ENCODE data around the gene OPN1MW. TPM values are rescaled to one million over a fixed set of nuclear protein-coding genes. Genes with fewer than 3 reads are reported as not detected.
"Not testable (repeated sequence)": the region's sequence is repeated elsewhere in the genome, so short reads cannot be mapped to it uniquely, and the experiment has no call there.

Gene OPN1MW
- total and polyA plus RNA-seq, 10 donors = not detected

DNA sequence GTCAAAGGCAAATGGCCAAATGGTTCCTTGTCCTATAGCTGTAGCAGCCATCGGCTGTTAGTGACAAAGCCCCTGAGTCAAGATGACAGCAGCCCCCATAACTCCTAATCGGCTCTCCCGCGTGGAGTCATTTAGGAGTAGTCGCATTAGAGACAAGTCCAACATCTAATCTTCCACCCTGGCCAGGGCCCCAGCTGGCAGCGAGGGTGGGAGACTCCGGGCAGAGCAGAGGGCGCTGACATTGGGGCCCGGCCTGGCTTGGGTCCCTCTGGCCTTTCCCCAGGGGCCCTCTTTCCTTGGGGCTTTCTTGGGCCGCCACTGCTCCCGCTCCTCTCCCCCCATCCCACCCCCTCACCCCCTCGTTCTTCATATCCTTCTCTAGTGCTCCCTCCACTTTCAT, 42.2 kb upstream of the OPN1MW start:
- H3K9me3 ChIP-seq = no peaks in the 10 kb centered on the region
- DNase-seq = no peak

DNA sequence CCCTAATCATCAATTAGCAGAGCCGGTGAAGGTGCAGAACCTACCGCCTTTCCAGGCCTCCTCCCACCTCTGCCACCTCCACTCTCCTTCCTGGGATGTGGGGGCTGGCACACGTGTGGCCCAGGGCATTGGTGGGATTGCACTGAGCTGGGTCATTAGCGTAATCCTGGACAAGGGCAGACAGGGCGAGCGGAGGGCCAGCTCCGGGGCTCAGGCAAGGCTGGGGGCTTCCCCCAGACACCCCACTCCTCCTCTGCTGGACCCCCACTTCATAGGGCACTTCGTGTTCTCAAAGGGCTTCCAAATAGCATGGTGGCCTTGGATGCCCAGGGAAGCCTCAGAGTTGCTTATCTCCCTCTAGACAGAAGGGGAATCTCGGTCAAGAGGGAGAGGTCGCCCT, 41.7 kb upstream of the OPN1MW start:
- H3K4me3 ChIP-seq = no peak overlapping the region
- H3K9me3 ChIP-seq = no peaks in the 10 kb centered on the region
- H3K27ac ChIP-seq = no peak overlapping the region
- H3K36me3 ChIP-seq = no peaks in the 10 kb centered on the region
- peaks cover 0 to 16% (median 9%) of the 10 kb centered on the region in 6 donors for H3K4me1 ChIP-seq
- 78 to 97% (median 84%) methylated on average over 8 to 10 of the region's 10 CpGs; no CpG with 5 or more reads in 1 of the 5 donors for WGBS, 5 donors
- intact Hi-C loops (cut with DNase I; ENCODE audit: low total_unique reads) = no loop called here
- TF ChIP-seq POLR2A (IDR thresholded peaks at IDR 0.05) (no peak), POLR2AphosphoS5 (IDR thresholded peaks at IDR 0.05) (no peak)
- TF ChIP-seq, protein P1, sequence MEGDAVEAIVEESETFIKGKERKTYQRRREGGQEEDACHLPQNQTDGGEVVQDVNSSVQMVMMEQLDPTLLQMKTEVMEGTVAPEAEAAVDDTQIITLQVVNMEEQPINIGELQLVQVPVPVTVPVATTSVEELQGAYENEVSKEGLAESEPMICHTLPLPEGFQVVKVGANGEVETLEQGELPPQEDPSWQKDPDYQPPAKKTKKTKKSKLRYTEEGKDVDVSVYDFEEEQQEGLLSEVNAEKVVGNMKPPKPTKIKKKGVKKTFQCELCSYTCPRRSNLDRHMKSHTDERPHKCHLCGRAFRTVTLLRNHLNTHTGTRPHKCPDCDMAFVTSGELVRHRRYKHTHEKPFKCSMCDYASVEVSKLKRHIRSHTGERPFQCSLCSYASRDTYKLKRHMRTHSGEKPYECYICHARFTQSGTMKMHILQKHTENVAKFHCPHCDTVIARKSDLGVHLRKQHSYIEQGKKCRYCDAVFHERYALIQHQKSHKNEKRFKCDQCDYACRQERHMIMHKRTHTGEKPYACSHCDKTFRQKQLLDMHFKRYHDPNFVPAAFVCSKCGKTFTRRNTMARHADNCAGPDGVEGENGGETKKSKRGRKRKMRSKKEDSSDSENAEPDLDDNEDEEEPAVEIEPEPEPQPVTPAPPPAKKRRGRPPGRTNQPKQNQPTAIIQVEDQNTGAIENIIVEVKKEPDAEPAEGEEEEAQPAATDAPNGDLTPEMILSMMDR (IDR thresholded peaks at IDR 0.05 in 8 of 11, conservative IDR thresholded peaks at IDR 0.05 in 3 of 11) = no peak
- DNase-seq = no peak
- peaks cover 0 to 4% (median 0%) of the 10 kb centered on the region in 7 donors for H3K27me3 ChIP-seq (replicated peaks in 1 of 7)

More for the DNA sequence above, 42.2 kb upstream of the OPN1MW start:
- Histone ChIP-seq H3K27me3 (replicated peaks in 1 of 7) (peaks cover 0 to 4% (median 0%) of the 10 kb centered on the region in 7 donors), H3K4me1 (peaks cover 0 to 21% (median 13%) of the 10 kb centered on the region in 6 donors), H3K27ac (no peak overlapping the region), H3K36me3 (no peaks in the 10 kb centered on the region), H3K4me3 (no peak overlapping the region)
- 88 to 93% (median 91%) methylated on average over 12 of the region's 12 CpGs for WGBS, 5 donors
- TF ChIP-seq POLR2A (IDR thresholded peaks at IDR 0.05) (no peak), POLR2AphosphoS5 (IDR thresholded peaks at IDR 0.05) (no peak)
- TF ChIP-seq, protein P1 (IDR thresholded peaks at IDR 0.05 in 8 of 11, conservative IDR thresholded peaks at IDR 0.05 in 3 of 11) = no peak
- intact Hi-C loops (cut with DNase I; ENCODE audit: low total_unique reads) = no loop called here

DNA sequence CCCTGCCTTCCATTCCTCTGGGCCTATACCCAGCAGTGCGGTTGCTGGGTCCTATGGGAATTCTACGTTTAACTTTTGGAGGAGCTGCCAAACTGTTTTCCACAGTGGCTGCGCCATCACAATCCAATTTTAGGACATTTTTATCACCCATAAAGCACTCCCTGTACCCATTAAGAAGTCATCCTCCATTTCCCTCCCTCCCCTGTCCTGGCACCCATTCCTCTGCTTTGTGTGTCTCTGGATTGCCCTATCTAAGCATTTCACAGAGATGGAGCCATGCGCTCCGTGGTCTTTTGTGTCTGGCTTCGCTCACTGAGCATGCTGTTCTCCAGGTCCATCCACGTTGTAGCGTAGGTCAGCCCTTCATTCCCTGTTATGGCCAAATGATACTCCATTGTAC, 40.0 kb upstream of the OPN1MW start:
- TF ChIP-seq, protein P1 (IDR thresholded peaks at IDR 0.05 in 8 of 11, conservative IDR thresholded peaks at IDR 0.05 in 3 of 11) = no peak
- TF ChIP-seq POLR2A (IDR thresholded peaks at IDR 0.05) (no peak), POLR2AphosphoS5 (IDR thresholded peaks at IDR 0.05) (no peak)
- Histone ChIP-seq H3K27me3 (replicated peaks in 1 of 7) (peaks cover 0 to 4% (median 0%) of the 10 kb centered on the region in 7 donors), H3K4me3 (no peak overlapping the region), H3K36me3 (no peaks in the 10 kb centered on the region), H3K4me1 (no peaks in the 10 kb centered on the region), H3K9me3 (no peaks in the 10 kb centered on the region), H3K27ac (no peak overlapping the region)
- DNase-seq = no peak
- intact Hi-C loops (cut with DNase I; ENCODE audit: low total_unique reads) = no loop called here
- 92 to 98% (median 96%) methylated on average over 8 of the region's 8 CpGs for WGBS, 5 donors

DNA sequence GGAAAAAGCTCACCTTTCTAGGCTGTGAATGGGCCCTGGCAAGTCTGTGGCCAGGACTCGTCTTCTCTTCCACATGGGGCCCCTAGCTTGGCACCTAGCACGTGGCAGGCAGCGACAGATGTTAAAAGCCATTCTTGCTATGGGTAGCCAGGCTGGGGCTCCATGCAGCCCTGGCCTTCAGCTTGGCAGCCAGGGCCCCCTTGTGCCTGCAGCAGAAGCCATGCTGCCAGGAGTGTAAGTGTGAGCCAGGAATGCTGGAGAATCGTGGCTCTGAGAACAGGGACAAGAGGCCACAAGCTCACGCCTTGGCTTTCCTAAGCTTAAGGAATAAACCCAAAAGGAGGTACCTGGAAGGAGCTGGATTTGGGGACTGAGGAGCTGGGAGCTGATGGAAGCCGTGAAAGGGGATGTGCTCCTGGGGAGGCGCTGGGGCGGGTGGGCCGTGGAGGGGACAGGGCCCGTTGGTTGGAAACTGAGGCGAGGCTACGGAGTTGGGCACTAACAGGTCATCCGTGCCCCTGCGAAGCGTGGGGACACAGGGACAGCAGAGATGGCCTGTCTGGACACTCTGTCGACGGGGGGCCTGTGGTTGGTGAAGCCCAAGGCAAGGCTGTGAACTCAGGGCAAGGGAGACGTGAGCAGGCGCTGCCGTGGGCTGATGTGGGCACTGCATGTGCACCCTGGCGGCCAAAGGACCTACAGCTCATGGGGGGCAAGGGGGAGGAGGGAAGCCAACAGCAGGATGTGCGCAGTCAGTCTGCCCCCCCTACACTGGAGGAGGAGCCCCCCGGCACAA, 39.2 kb upstream of the OPN1MW start:
- peak; percentile 63 for DNase-seq
- Histone ChIP-seq H3K4me3 (no peak overlapping the region), H3K9me3 (no peaks in the 10 kb centered on the region), H3K27me3 (replicated peaks in 1 of 7) (no peaks in the 10 kb centered on the region), H3K36me3 (no peaks in the 10 kb centered on the region), H3K4me1 (no peaks in the 10 kb centered on the region), H3K27ac (no peak overlapping the region)
- TF ChIP-seq, protein P1 (IDR thresholded peaks at IDR 0.05 in 8 of 11, conservative IDR thresholded peaks at IDR 0.05 in 3 of 11) = no peak
- TF ChIP-seq POLR2AphosphoS5 (IDR thresholded peaks at IDR 0.05) (no peak), POLR2A (IDR thresholded peaks at IDR 0.05) (no peak)
- WGBS, 5 donors = 80 to 94% (median 90%) methylated on average over 18 to 23 of the region's 23 CpGs
- intact Hi-C loops (cut with DNase I; ENCODE audit: low total_unique reads) = no loop called here

DNA sequence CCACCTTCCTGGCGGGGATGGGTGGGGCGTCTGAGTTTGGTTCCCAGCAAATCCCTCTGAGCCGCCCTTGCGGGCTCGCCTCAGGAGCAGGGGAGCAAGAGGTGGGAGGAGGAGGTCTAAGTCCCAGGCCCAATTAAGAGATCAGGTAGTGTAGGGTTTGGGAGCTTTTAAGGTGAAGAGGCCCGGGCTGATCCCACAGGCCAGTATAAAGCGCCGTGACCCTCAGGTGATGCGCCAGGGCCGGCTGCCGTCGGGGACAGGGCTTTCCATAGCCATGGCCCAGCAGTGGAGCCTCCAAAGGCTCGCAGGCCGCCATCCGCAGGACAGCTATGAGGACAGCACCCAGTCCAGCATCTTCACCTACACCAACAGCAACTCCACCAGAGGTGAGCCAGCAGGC, 38.4 kb upstream of the OPN1MW start, which contains the start of gene OPN1LW:
Gene OPN1LW, plus strand, starts transcription at position 234 of the 400 bp plus-strand sequence. Its CDS starts 41 bp downstream, at position 275.
- H3K27ac ChIP-seq; H3K27me3 ChIP-seq (replicated peaks in 1 of 7); intact Hi-C loops (cut with DNase I; ENCODE audit: low total_unique reads); H3K4me3 ChIP-seq; H3K4me1 ChIP-seq; H3K9me3 ChIP-seq; H3K36me3 ChIP-seq: not testable (repeated sequence)
- 93 to 100% (median 97%) methylated on average over 1 to 12 of the region's 15 CpGs for WGBS, 5 donors
- peak; percentile 61 for DNase-seq

DNA sequence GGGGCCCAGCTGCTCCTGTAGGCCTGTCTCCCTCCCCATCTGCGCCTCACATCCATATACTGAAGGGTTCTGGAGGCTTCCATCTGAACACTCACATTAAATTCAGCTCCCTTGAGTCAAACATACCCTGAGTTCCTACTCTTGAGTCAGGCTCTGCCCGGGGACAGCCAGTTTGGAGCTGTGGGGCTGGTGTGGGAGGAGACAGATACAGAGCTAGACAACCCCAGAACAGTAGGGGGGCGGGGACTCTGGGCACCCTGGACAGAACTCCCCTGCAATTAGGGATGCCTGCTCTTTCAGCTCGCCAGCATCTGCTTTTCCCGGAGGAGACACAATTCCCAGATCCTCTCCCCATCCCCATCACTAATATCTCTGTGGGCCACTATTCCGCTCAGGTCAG, 31.4 kb upstream of the OPN1MW start:
- H3K27me3 ChIP-seq (replicated peaks in 1 of 7); DNase-seq; H3K9me3 ChIP-seq; H3K36me3 ChIP-seq; H3K4me1 ChIP-seq; H3K4me3 ChIP-seq; H3K27ac ChIP-seq; intact Hi-C loops (cut with DNase I; ENCODE audit: low total_unique reads): not testable (repeated sequence)
- WGBS, 5 donors = 71 to 100% (median 93%) methylated on average over 1 of the region's 6 CpGs; no CpG with 5 or more reads in 1 of the 5 donors
